Measurements from ENCODE around the gene ARX. TPM values are rescaled to one million over a fixed set of nuclear protein-coding genes. Genes with fewer than 3 reads are reported as not detected.

Gene ARX
- total RNA-seq, 1 experiment from 2014 or later, result 0.24 TPM

- no peak overlapping the region for H2AK5ac ChIP-seq (ENCODE audit: insufficient read length, low read length)
- no peak overlapping the region for H3K56ac ChIP-seq (ENCODE audit: insufficient read length, low read depth, low read length)
- DNase-seq, result no peak
- H3K27me3 ChIP-seq (ENCODE audit: insufficient read depth, low read length), result peaks cover 74% of the 10 kb centered on the region
- no peak overlapping the region for H3T11ph ChIP-seq (ENCODE audit: low read length)
- peak overlapping the region; percentile 63 for H3K4me2 ChIP-seq (ENCODE audit: insufficient read depth, insufficient read length, low read length)
- no CpG with 5 or more reads among the region's 22 CpGs for WGBS (ENCODE audit: extremely low coverage, insufficient read length, low lambda C conversion rate)
- H3K14ac ChIP-seq (ENCODE audit: insufficient read depth, low read length), result no peak overlapping the region
- no peak overlapping the region for H2AFZ ChIP-seq (ENCODE audit: low read length)
- Mint-ChIP-seq H3K4me3 (peak overlapping the region; percentile 49 to 80), H3K27me3 (ENCODE audit: low read depth) (peaks cover 99% of the 10 kb centered on the region), H3K4me1 (peaks cover 65 to 84% of the 10 kb centered on the region in 2 experiments), H3K36me3 (ENCODE audit: insufficient read depth in 1 of 3, low read depth in 3 of 3) (no peaks in the 10 kb centered on the region), H3K27ac (no peak overlapping the region), H3K9me3 (peaks cover 0 to 5% of the 10 kb centered on the region in 2 experiments; a peak in 2 of 5 replicates)
- no peaks in the 10 kb centered on the region for H4K20me1 ChIP-seq (ENCODE audit: control insufficient read depth, insufficient read depth, insufficient read length)
- no peak for TF ChIP-seq CTCF (conservative IDR thresholded peaks at IDR 0.05)
- H4K91ac ChIP-seq (ENCODE audit: insufficient read length, low read depth, low read length), result no peak overlapping the region
- no peak overlapping the region for H3K27ac ChIP-seq (ENCODE audit: insufficient read length, low read depth, low read length)
- no peak overlapping the region for H2BK5ac ChIP-seq (ENCODE audit: insufficient read length, low read length)
- H3K9me3 ChIP-seq (ENCODE audit: control insufficient read depth, low read depth, low read length), result no peaks in the 10 kb centered on the region
- no peak overlapping the region for H3K18ac ChIP-seq (ENCODE audit: insufficient read length, low read depth, low read length)
- H3K4me1 ChIP-seq (ENCODE audit: insufficient read depth, low read length), result peaks cover 2% of the 10 kb centered on the region; the same call in 1 of the 2 replicates
- no peaks in the 10 kb centered on the region for H3K79me1 ChIP-seq (ENCODE audit: insufficient read depth, low read depth, low read length, poor library complexity, severe bottlenecking)
- no peak overlapping the region for H4K5ac ChIP-seq (ENCODE audit: insufficient read length, low read depth, low read length)
- no peak overlapping the region for H2BK20ac ChIP-seq (ENCODE audit: low read depth, low read length, poor library complexity, severe bottlenecking)
- no peaks in the 10 kb centered on the region for H3K79me2 ChIP-seq (ENCODE audit: insufficient read depth, low read length)
- H4K8ac ChIP-seq (replicated peaks; ENCODE audit: insufficient read length, low read depth, low read length), result no peak overlapping the region
- H3K9ac ChIP-seq (ENCODE audit: extremely low read depth, insufficient read length, low read length), result no peak overlapping the region
- no peak overlapping the region for H2BK120ac ChIP-seq (ENCODE audit: low read depth, low read length, poor library complexity, severe bottlenecking)
- H3K23me2 ChIP-seq (ENCODE audit: insufficient read length, low read depth, low read length, poor library complexity, severe bottlenecking), result peaks cover 28% of the 10 kb centered on the region
- H3K4ac ChIP-seq (ENCODE audit: low read depth, low read length), result no peak overlapping the region
- H2BK15ac ChIP-seq (ENCODE audit: low read depth, low read length), result no peak overlapping the region
- H3K23ac ChIP-seq (ENCODE audit: insufficient read length, low read depth, low read length), result no peak overlapping the region
- no peak overlapping the region for H2BK12ac ChIP-seq (ENCODE audit: insufficient read length, low read depth, low read length)
Observed at GRCh38 chrX:25019707-25020390, 4.1 kb upstream of the ARX start.
